NCI-H82 treated with DMSO at 0.1 percent for 48 hours (cell line): ENCODE data around the gene NRG3.
A peak's percentile ranks its signal among the peaks of the same experiment; 100 is the strongest.

Experiments
- DNase-seq: peaks from one replicate; lab custom pipeline; 2025; ENCODE audit not compliant: unreplicated experiment; lab: John Stamatoyannopoulos, UW

NRG3 gene

DNA sequence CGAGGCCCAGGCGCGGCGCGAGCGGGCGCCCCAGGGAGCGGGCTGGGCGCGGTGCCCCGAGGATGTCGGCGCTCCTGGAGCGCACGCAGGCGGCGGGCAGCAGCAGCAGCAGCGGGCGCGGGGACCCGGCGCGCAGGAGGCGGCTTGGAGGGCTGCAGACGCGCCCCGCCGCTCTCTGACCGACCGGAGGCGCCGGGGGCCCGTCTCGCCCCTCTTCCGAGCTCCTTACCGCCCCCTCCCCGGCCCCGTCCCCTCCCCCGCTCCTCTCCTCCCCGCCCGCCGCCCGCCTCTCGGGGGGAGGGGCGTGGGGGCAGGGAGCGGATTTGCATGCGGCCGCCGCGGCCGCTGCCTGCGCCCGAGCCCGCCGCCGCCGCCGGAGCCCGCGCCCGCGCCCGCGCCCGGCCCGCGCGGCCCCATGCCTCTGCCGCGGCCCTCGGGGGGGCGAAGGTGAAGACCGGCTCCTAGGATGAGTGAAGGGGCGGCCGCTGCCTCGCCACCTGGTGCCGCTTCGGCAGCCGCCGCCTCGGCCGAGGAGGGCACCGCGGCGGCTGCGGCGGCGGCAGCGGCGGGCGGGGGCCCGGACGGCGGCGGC is at the start of gene NRG3:
NRG3 (plus strand) TSS at position 320 of the 592 bp plus-strand sequence.
- no peak for DNase-seq

DNA sequence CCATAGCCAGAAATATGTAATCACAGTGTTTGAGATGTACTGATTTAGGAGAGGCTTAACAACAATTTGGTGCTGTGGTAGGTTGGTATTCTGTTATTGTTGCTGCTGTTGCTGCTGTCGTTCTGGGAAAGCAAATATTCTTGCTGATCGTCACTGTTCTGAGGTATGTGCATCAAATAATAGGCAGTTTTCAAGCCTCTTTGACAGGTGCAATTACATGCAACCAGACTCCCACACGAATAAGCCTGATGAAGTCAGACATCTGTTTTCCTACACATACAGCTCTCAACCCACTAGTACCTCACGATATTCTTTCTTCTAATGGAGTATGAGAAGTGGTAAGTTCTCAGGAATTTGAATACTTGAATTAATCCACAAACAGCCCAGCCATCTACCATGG is 46.7 kb upstream of the NRG3 start:
- no peak for DNase-seq

DNA sequence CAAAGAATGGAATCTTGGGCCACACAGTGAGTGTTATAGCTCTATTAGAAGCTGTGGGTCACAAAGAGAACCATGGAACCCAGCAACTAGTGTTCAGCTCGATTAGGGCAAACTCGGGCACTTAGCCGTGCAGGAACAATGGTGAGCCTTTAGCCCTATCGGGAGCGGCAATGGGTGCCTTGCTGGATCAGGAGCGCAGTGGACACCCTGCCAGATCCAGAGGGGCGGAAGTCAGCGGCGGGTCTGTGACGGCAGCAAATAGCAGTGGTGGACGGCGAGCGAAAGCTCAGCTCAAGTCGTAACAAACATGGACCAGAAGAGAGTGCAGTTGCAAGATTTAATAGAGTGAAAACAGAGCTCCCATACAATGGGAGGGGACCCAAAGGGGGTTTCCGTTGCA is 43.9 kb upstream of the NRG3 start:
- no peak for DNase-seq

DNA sequence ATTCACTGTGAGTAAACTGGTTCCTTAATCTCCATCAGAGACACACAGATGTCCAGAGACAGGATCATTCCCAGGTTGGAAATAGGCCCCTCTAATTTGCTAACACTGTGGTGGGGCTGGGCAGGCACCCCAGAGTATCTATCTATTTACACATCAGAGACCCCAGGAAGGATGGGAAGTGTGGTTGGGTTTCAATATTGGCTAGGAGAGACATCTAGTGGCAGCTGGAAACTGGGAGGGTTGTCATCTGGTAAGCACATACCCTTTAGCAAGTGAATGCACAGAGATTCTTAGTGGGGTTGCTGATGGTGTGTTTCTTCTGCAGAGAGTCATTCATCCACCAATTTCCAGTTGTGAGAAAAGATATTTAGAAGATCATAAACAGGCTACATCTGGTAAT is 36.0 kb upstream of the NRG3 start:
- DNase-seq = no peak

DNA sequence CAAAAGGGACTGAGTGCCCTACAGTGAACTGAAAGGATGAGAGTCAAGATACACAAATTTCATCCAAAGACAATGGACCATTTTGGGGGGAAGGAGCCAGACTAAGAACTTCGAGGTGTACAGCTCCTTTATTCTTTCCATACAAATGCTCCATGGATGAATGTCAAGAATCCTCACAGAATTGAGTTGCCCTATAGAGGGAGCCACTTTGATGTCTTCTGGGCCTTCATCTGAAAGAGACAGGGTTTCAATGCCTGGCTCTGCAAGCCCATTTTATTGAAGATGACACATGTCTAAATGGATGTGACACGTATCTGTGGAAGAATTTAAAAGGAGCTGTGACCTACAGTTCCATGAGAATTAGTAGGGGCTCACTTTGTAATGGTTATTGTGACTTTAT is 32.0 kb upstream of the NRG3 start:
- no peak for DNase-seq

DNA sequence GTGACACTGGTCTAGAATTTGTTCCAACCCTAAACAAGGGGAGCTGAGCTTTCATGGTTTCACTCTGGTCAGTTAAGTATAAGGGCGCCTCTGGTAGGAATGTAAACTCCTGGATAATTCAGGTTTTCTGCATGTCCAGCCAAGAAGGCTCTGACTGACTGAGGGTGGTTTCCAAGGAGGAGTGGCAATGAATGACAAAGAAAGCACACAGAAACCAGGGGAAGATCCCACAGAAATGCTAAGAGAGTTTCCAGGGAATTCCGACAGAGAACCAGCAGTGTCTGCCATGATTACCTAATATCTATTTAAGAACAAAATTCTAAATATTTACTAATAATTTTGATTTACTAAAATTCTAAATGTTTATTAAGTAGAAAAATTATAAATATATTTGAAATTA is 27.3 kb upstream of the NRG3 start:
- DNase-seq = no peak

DNA sequence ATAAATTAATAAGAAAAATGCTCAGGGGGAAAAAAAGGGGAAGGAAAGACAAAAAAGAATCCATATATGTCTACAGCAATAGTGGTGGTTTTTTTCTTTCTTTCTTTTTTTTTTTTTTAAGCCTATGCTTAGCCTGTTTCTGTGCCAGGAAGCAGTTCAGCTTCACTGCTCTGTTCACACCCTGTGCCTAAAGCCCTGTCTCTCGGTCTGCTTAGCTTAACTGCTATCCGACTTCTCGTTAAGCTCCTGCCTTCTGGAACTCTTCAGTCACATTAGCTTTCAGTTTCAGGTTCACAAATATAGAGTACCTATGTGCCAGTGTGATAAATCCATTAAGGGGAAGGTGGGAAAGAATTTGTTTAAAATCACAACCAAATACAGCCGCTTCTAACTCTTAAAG is 26.5 kb upstream of the NRG3 start:
- DNase-seq = peak; percentile 35

DNA sequence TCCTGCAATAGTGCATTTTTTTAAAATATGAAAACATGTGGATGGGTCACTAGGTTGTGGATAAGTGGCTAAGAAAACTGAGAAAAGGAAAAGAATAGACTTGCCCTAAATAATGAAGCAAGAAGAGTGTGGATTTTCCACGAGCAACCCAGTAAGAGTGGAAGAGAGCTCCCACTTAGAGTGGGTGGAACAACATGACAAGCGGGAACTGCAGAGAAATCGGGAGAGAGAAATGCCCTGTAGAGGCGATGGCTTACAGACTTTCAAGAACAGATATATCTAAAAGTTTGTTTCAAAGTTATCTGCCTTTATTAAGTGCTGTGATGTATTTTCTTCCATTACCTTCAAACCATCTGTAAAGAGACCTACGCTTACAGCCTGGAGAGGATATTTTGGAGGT is 26.1 kb upstream of the NRG3 start:
- DNase-seq = no peak

DNA sequence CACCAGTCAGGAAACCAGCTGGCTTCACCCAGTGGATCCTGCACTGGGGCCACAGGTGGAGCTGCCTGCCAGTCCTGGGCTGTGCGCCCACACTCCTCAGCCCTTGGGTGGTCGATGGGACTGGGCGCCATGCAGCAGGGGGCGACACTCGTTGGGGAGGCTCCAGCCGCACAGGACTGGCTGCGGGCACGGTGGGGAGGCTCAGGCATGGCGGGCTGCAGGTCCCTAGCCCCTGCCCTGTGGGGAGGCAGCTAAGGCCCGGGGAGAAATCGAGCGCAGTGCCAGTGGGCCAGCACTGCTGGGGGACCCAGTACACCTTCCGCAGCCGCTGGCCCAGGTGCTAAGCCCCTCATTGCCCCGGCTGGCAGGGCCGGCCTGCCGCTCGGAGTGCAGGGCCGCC is 12.4 kb upstream of the NRG3 start:
- DNase-seq = no peak

DNA sequence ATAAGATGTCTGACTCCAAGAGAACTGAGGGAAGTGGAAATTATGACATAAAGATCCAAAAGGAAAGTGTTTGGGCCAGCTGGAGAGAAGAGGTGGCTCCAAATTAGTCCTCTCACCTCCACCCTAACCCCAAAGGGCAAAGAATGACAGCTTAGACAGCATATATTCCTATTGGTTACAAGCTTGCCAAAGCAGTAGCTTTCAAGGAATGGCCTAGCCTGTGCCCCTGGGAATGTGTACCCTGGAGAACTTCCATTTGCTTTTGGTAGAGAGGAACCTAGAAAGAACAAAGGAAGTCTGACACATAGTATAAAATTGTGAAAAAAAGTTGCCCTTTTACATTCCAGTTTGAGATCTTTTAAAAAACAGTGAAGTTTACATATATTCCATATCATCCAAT is 11.2 kb upstream of the NRG3 start:
- DNase-seq = no peak

DNA sequence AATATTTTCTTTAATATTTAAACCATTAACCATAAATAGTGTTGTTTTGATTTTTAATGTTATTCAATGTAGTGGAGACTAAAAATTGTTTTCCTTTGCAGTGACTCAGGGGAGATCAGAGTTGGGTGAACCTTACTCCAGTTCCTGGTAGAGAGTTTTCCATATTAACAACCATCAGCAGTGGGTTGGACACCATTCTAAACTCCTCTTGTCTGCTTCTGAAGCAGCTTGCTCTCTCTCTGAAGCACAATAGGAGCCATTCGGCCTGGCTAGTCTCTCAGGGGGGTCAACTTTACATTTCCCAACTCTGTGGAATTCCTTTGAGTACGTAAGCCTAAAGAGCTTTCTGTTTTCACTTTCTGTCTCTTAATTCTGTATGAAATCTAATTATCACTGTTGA is 9.4 kb upstream of the NRG3 start:
- DNase-seq = no peak

DNA sequence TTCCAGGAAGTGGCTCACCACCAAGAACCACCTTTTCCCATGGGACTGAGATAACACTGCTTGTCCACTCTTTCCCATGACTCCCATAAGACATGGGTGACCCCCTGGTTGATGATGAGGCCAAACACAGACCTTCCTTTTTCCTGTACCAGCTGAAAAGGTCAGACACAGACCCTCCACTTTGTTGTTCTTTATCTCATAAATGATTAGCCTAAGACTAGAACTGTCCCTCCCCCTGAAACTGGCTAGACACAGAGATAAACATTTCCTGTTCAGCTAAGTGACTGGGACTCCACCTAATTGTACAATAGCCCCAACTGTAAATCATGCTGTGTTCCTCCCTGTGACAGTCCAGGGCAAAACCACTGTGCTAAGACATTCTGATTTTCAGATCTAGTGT is 8.2 kb upstream of the NRG3 start:
- DNase-seq = no peak

DNA sequence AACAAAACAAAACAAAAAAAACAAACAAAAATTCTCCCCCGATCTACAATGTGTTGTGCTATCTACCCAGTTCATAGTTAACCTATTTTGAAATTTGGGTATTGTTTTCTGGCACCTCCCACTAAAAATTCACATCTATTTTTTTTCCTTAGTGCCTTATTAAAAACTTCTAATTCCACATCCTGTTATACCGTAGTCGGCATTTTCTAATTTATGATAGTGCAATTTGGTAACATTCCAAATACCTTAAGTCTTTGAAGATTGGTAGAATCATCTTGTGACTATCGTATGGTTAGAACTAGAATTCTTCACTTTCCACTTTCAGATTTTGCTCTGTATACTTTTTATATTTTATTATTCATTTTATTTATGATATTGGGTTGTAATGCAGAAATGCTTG is 4.5 kb upstream of the NRG3 start:
- DNase-seq = no peak

DNA sequence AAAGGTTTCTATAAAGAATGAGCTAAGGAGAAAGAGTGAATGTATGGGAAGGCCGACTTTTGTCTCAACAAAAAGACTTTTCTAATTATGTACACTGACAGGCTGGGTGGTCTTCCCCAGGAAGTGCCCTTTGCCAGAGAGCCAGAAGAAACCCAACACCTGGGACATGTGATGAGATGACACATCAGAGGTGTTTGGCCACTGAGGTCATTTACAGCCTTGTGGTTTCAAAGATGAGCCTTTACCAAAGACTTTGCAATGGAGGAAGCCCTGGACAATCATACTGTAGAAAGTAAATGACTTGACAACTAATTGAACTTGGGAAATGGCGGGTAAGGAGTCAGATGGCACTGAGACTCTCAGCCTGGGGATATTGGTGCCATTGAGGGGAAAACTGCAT is 3.4 kb upstream of the NRG3 start:
- DNase-seq = no peak

DNA sequence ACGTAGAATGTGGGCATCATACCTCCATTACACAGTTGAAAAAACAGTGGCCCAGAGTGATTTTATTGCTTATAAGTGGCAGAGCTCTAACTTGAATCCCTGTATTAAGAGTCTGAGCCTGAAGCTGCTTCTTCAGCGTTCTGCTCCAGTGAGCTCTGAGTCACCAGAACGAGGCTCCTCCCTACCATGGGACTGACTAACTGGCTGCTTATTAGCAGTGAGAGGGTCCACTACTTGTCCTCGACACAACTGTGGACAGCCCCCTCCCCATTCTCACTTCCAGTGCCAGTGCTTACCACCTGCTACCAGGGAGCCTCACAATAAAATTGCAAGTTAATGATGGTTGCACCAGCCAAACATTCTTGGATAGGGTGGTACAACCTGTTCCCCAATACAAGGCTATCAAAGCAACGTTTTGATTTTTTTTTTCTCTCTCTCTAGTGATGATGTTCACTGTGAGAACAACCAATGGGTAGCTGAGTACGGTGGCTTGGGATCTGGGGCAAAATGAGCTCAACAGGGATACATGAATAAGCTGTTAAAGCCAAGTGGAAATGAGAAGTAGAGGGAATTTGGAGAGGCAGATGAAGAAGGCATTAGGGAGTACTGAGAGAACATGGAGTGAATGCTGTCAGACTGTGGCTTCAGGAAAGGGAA is 2.7 kb upstream of the NRG3 start:
- DNase-seq = no peak

DNA sequence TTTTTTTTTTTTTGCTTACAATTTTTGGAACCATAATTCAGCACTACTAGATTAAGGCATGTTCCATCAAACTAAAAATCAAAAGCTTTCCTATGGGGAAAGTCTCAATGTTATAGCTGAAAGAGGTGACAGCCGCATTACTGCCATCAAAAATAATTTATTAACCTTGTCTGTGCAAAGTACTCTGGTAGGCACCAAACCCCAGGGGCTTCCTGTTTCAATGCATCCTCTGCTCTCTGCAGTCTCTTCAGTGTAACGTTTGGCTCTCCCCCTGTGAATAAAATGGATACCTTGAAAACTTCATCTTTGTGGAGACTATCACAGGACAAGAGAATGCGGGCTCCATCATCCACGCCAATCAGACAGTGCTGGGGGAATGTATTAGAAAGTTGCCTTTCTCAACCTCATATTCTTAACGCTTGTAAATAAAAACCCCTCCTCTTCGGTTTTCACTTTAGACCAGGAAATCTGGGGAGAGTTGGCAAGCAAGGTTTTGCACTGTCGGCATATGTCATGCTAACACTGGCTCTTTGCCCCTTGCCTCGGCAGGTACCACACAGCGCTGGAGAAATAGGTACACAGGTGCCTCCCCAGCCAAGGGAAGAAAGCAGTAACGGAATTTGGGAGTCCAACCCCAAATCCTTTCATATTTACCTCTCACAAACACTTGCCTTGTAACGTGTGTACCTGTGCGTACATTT is 1.6 kb upstream of the NRG3 start:
- DNase-seq = no peak

DNA sequence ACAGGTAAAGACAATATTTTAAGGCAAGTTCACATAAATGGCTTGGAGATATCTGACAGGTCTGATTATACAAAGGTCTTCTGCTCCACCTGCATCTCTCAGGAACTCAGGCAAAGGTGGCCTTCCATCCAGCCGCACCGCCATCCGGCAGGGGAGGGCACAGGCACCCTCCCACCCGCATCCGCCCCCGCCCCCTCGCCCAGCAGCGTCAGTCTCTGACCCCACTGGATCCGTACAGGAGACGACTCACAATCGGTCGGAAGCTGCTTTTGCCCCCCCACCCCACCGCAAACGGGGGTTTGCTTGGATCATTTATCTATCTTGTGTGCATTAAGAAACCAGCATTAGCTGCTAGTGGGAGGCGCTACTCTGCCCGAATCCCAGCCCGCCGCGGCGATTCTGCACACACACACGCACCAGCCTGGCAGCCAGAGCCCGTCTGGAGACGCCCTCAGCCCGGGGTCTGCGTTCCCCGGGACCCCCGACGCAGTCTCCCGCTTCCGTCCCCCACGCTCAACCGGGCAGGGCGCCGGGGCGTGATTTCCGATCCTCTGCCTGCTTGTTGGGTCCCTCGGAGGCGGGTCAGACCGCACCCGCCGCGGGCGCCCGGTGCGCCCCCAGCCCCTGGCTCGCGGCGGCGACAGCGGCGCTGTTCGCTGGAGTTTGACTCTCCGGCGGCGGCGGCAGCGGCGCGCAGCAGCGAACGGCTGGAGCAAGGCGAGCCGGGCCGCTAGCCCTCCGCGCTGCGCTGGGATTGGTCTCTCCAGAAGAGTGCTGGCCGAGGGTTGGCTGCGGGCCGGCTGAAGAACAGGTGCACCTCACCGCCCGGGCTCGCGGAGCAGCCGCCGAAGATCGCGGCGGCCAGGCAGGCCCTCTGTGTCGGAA is 820 bp upstream of the NRG3 start:
- DNase-seq = no peak

DNA sequence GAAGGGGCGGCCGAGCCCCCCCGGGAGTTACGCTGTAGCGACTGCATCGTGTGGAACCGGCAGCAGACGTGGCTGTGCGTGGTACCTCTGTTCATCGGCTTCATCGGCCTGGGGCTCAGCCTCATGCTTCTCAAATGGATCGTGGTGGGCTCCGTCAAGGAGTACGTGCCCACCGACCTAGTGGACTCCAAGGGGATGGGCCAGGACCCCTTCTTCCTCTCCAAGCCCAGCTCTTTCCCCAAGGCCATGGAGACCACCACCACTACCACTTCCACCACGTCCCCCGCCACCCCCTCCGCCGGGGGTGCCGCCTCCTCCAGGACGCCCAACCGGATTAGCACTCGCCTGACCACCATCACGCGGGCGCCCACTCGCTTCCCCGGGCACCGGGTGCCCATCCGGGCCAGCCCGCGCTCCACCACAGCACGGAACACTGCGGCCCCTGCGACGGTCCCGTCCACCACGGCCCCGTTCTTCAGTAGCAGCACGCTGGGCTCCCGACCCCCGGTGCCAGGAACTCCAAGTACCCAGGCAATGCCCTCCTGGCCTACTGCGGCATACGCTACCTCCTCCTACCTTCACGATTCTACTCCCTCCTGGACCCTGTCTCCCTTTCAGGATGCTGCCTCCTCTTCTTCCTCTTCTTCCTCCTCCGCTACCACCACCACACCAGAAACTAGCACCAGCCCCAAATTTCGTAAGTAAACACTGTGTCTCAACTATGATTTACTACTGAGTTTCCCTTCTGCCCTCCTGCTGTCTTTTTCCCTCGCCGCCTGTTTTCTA is 666 bp downstream of the NRG3 start:
- no peak for DNase-seq

DNA sequence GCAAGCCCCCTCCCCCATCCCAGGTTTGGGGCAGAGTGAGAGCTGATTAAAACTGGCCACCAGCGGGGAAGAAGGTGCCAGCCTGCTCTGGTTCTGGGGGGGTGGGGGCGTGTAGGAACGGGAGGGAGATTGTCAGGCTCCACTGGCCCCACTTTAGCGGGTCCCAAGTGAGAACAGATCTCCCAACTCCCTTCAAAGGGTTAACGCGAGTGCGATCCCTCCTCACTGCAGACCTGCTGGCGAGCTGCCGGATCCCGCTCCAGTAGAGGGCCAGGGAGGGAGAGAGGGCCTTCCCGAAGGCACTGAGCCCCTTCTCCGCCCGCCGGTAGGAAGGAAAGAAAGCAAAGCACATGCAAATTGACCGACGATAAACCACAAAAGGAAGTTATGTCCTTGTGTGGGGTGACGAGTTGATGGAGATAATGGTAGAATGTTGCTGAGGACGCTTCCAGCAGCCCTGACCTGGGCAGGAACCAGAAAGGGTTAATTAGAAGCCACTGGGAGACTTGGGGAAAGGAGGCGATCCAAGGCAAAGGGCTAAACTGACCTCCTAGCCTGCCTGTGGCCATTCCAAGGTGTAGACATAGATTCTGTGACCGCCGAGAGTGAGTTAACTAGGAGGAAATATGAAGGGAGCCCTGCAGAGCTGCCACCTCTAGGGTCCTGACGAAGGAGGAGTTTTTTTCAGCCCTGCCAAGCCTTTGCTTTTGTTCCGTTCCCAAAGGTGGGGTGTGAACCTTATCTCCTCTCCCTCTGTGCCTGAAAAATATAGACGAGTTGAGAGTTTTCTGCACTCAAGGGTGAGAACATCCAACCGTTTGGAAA is 1.5 kb downstream of the NRG3 start:
- no peak for DNase-seq

DNA sequence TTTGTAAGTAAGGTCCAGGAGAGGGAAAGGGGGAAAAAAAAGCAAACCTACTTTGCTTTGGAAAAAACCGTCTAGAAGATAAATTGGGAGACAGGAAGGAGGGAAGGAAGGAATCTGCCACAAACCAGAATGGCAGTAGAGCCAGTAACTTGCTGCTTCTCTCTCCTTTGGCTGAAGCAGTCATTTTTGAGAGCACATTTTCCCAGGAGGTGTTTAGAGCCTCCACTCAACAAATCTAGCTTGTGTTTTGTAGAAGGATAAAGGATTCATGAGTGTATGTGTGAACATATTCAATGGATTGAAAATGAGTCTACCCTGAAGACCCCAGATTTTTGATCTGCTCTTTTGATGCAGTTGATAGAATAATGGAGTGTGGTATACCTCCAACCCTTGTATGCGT is 2.6 kb downstream of the NRG3 start:
- no peak for DNase-seq
